GM10266 (cell line): ENCODE results near the gene MYL12B.
"Not testable (repeated sequence)": the region's sequence is repeated elsewhere in the genome, so short reads cannot be mapped to it uniquely, and the experiment has no call there.

ENCODE experiments used
- DNase-seq: peaks from one replicate; pipeline ENCODE4 v3.0.0; 2012; ENCODE audit errors: extremely low spot score
- TF ChIP-seq, protein P1 (sequence below): IDR thresholded peaks from 2 replicates; pipeline ENCODE4 v1.5.1; 2012; ENCODE audit warnings: mild to moderate bottlenecking, low read depth; ENCODE audit not compliant: control insufficient read depth, insufficient read depth; ENCODE audit errors: missing control alignments

The MYL12B gene

GRCh38 chr18:3218819-3219218, 43.1 kb upstream of the MYL12B start:
- TF ChIP-seq, protein P1, sequence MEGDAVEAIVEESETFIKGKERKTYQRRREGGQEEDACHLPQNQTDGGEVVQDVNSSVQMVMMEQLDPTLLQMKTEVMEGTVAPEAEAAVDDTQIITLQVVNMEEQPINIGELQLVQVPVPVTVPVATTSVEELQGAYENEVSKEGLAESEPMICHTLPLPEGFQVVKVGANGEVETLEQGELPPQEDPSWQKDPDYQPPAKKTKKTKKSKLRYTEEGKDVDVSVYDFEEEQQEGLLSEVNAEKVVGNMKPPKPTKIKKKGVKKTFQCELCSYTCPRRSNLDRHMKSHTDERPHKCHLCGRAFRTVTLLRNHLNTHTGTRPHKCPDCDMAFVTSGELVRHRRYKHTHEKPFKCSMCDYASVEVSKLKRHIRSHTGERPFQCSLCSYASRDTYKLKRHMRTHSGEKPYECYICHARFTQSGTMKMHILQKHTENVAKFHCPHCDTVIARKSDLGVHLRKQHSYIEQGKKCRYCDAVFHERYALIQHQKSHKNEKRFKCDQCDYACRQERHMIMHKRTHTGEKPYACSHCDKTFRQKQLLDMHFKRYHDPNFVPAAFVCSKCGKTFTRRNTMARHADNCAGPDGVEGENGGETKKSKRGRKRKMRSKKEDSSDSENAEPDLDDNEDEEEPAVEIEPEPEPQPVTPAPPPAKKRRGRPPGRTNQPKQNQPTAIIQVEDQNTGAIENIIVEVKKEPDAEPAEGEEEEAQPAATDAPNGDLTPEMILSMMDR, result no peak
- no peak for DNase-seq

DNA sequence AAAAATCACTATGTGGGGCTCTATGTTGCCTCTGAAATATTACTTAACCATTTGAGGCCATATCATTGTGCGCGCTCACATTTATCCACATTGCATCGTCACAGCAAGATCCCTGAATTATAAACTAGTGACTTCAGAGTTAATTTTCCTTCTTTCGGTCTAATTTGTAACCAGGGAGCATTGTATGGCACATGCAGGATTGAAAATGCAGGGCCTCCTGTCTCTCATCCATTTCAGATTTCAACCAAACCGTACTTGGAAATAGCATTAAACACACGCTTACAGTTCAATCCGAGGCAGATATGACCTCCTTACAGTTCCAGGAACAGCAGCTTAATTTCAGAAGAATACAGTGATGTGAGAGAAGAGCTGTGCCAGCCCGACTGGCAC, 42.7 kb upstream of the MYL12B start:
- DNase-seq, result no peak
- TF ChIP-seq, protein P1, result no peak

DNA sequence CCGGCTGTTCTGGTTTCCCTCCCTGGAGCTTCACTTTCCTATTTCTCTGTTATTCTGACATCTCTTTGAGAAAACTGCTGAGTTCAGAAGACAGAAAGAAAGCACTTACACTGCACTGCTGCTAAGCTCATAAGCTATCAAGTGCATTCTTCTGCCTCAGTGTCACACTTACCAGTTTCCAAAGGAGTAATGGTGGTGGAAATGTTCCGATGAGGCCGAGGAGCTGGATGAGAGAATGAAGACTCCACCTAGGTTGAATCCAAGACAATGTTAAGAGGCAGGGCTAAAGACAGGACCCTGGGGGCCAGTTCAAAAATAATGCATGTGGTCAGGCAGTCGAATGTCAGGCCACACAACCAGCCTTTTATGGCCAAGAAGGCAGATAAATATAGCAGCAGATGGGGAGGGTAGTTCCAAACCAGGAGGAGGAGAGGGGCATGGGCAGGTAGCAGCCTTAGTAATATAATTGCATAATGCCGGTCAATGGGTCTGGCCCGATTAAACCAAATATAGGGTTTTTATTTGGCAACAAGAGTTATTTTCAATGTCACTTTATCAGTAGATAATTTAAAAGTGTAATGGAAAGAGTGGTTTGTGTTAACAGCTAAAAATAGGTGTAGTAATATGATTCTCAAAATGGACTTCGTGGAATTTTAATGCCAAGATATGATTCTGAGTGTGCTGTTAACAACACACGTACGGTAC, 42.1 kb upstream of the MYL12B start, which contains the start of gene MYOM1:
Gene MYOM1 (minus strand): TSS at position 338 of the 705 bp plus-strand sequence. CDS start 4,745 bp downstream, outside the sequence.
- TF ChIP-seq, protein P1, result no peak
- DNase-seq, result no peak

DNA sequence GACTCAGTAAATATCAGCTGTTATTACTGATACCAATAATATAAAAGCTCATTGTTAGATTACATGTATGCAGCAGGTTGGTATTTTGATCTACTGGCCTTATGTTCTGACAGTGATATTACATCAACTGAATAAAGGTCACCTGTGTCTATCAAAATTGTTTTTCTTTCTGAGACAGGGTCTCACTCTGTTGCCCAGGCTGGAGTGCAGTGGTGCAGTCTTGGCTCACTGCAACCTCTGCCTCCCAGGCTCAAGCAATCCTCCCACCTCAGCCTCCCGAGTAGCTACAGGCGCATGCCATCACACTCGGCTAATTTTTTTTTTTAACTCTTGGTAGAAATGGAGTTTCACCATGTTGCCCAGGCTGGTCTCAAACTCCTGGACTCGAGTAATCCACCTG, 41.1 kb upstream of the MYL12B start:
- not testable (repeated sequence) for DNase-seq

DNA sequence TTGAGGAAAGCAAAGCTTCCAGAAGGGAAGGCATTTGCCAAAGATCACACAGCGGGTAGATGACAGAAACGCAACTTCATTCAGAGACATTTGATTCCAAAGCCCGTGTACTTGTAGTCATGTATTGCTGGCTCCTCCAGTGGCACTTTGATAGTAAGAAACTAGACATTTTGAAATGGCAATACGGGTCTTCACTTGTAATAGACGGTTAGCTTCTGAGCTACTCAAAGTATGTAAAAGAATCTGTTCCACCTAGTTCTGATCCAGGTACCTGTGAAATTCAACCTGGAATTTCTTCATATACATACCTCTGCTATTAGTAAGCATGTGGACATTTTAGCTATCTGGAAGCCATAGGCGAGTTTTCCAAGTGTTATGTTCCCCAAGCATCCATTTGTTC, 40.4 kb upstream of the MYL12B start:
- no peak for DNase-seq
- TF ChIP-seq, protein P1, result no peak

DNA sequence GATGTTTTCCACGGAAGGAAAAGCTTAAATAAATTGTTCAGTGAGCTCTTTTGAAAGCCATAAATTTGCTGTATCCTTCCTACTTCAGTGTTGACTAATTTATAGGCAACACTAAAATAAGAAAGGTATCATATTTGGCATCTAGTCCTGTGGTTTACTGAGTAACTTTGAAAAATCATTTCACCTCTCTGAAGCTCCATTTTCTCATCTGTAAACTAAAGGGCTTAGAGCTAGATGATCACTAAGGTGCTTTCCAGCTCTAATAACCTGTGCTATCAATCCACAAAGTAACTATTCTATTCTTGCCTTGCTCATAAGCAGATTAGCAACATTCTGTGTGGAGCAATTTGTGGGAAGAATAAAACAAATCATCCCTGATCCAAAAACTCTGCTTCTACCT, 38.6 kb upstream of the MYL12B start:
- TF ChIP-seq, protein P1, result no peak
- DNase-seq, result no peak

- no peak for DNase-seq
- TF ChIP-seq, protein P1, result no peak
Measured at GRCh38 chr18:3224223-3224622, 37.7 kb upstream of the MYL12B start.

DNA sequence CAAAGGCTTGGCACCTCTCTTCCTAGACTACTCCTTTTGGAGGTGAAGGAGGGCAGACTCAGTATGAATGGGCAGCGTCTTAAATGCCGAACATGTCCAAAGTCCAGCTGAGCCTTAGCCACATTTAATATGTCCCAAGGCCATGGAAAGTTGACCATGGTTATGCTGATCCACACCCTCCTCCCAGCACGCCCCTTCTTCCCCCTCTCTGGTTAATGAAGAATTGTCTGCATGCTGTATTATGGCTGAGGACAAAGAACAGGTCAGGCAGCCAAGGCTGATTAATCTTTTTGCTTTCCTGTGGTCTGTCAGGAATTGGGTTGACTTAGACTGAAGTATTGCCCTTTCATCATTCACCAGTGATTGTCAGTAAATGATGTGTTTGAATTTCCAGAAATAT, 36.3 kb upstream of the MYL12B start:
- TF ChIP-seq, protein P1, result no peak
- DNase-seq, result no peak
